Breast epithelium (tissue), 4 donors: ENCODE results near the gene LRRC26. TPM values are rescaled to one million over a fixed set of nuclear protein-coding genes. Genes with fewer than 3 reads are reported as not detected.

Source experiments
- DNase-seq, 2 donors: peaks; one replicate each; pipeline ENCODE4 v3.0.0-alpha.2; 2019; ENCODE audit warnings: low spot score in 2 of 2
- H3K27ac ChIP-seq, 2 donors: fragments of 200-600 bp; sonication (generic) in 1 of 2; one replicate each; pipeline ENCODE4 v1.5.1; 2016 to 2019; ENCODE audit warnings: mild to moderate bottlenecking in 1 of 2
- H3K27me3 ChIP-seq, 2 donors: fragments of 200-600 bp; sonication (generic) in 1 of 2; one replicate each; pipeline versions ENCODE4 v1.5.1 to v1.6.0; 2017 to 2019; ENCODE audit warnings: control low read depth in 1 of 2, mild to moderate bottlenecking in 1 of 2
- H3K36me3 ChIP-seq: fragments of 200-600 bp; one replicate; pipeline ENCODE4 v1.5.1; 2019
- H3K4me1 ChIP-seq, 2 donors: fragments of 200-600 bp; sonication (generic); one replicate each; pipeline ENCODE4 v1.5.1; 2016 to 2019; ENCODE audit warnings: control low read depth in 1 of 2
- H3K4me3 ChIP-seq, 3 donors: fragments of 200-600 bp; sonication (generic); 1 replicate in 2 of 3; 2 replicates in 1 of 3; pipeline ENCODE4 v1.5.1; 2016 to 2019; ENCODE audit warnings: mild to moderate bottlenecking in 3 of 3, moderate library complexity in 2 of 3
- H3K9me3 ChIP-seq, 2 donors: fragments of 200-600 bp; sonication (generic) in 1 of 2; one replicate each; pipeline ENCODE4 v1.5.1; 2016 to 2019; ENCODE audit warnings: control low read depth in 1 of 2
- CTCF ChIP-seq, 3 donors: fragments of 450-650 bp; IDR thresholded peaks; one replicate each; pipeline ENCODE4 v1.5.1; 2016 to 2017; ENCODE audit warnings: antibody characterized with exemption in 3 of 3, mild to moderate bottlenecking in 3 of 3, moderate library complexity in 3 of 3
- POLR2A ChIP-seq: fragments of 450-650 bp; IDR thresholded peaks from one replicate; pipeline ENCODE4 v1.6.1; 2016; ENCODE audit warnings: antibody characterized with exemption, mild to moderate bottlenecking, moderate library complexity
- POLR2AphosphoS5 ChIP-seq, 3 donors: sonication (generic); formaldehyde crosslinking; IDR thresholded peaks; one replicate each; pipeline ENCODE4 v1.6.1; 2017; ENCODE audit warnings: antibody characterized with exemption in 3 of 3
- intact Hi-C: fragments of 100-400 bp; cut with DNase I; formaldehyde crosslinking; loops from one replicate; pipeline ENCODE4 v1.15.1; 2023; ENCODE audit warnings: low total_unique reads
- total RNA-seq, 3 donors: library from RNA; depleted of rRNA; stranded (reverse); fragments of >200 nt; gene quantifications; one replicate each; pipeline ENCODE4 v1.1.0, GENCODE V29; 2016

LRRC26 gene
- total RNA-seq, 3 donors from 2014 or later, result 7.8 to 9.2 TPM; not detected in 1

DNA sequence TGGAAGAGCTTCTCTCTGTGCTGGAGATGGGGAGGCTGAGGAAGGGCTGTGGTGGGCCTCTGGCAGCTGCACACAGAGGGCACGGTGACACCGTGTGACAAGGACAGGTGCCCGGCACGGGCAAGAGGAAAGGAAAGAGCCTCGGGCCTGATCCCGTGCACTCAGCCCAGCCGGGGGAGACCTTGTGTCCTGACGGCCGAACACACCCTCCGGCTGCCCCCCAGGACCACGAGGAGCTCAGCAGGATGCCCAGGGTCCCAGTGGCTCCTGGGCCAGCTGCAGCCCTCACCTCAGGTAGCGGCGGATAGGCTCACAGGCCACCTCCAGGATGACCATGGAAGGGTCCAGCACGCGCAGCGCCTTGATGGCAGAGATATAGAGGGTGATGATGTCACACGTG, 13.0 kb upstream of the LRRC26 start:
- Histone ChIP-seq H3K36me3 (peaks cover 4% of the 10 kb centered on the region), H3K27me3 (no peaks in the 10 kb centered on the region), H3K9me3 (no peaks in the 10 kb centered on the region), H3K4me3 (no peak overlapping the region), H3K27ac (no peak overlapping the region), H3K4me1 (peaks cover 14 to 15% of the 10 kb centered on the region in 2 donors)
- intact Hi-C loops, result no loop called here
- no peak for TF ChIP-seq POLR2A
- no peak for TF ChIP-seq CTCF (IDR thresholded peaks at IDR 0.05)
- no peak for TF ChIP-seq POLR2AphosphoS5 (IDR thresholded peaks at IDR 0.05)
- no peak for DNase-seq

DNA sequence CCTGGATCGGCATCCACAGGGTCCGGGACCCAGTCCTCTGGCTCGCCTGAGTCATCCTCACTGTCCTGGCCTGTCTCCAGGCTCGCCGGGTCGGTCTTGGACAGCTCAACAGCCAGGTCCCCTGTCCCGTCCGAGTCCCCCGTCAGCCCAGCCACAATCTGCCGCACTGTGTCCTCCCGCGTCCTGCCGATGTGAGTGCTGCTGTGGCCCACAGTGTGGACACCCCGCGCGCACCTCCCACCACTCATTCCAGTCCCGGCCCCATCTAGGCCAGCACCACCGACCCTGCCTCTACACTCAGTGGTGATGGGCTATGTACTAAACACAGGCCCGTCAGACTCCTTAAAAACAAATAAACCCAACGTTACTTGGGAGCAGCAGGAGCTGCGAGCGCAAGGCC, 11.8 kb upstream of the LRRC26 start:
- no peaks in the 10 kb centered on the region for H3K27me3 ChIP-seq
- no peaks in the 10 kb centered on the region for H3K9me3 ChIP-seq
- no peak overlapping the region for H3K27ac ChIP-seq
- intact Hi-C loops, result no loop called here
- H3K36me3 ChIP-seq, result peaks cover 4% of the 10 kb centered on the region
- DNase-seq, result no peak
- TF ChIP-seq POLR2AphosphoS5 (IDR thresholded peaks at IDR 0.05) (no peak), CTCF (IDR thresholded peaks at IDR 0.05) (no peak), POLR2A (no peak)
- H3K4me1 ChIP-seq, result peaks cover 4% of the 10 kb centered on the region in 2 donors
- no peak overlapping the region for H3K4me3 ChIP-seq

DNA sequence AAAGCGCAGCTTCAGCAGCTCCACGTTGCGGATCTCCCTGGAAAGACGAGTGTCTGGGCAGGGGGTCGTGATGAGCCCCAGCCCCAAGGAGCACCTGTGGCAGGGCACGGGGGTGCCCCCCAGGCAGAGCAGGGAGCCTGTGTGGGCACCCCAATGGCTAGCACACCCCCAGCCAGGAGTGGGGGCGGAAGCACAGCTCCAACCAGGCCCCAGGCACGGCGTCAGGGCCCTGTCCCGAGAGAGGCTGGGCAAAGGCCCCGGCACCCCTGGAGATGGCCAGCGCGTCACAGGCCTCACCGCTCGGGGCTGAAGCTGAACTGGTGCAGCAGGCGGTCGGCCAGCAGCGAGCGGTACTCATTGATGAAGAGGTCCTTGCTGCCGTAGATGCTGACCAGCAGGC, 10.6 kb upstream of the LRRC26 start:
- DNase-seq, result no peak
- no peak overlapping the region for H3K27ac ChIP-seq
- H3K9me3 ChIP-seq, result no peaks in the 10 kb centered on the region
- no peaks in the 10 kb centered on the region for H3K27me3 ChIP-seq
- no peak overlapping the region for H3K4me3 ChIP-seq
- H3K36me3 ChIP-seq, result peaks cover 4% of the 10 kb centered on the region
- TF ChIP-seq CTCF (IDR thresholded peaks at IDR 0.05) (no peak), POLR2A (no peak), POLR2AphosphoS5 (IDR thresholded peaks at IDR 0.05) (no peak)
- H3K4me1 ChIP-seq, result no peaks in the 10 kb centered on the region
- intact Hi-C loops, result no loop called here

DNA sequence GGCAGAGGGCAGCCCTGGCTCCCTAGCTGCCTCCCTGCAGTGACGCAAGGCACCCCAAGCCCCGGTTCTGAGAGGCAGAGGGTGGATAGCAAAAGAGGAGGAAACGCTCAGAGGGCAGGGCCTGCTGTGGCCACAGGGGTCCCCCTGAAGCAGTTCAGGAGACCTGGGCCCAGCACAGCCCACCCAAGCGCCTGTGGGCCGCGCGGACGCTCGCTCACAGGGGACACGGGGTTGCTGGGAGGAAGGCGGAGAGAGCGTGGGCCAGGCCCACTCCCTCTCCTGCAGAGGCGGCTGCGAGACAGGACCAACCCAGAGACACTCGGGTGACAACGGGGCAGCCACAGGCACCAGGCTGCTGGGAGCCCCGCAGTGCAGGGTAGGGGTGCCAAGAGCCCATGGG, 9.9 kb upstream of the LRRC26 start:
- no peak for DNase-seq
- no peaks in the 10 kb centered on the region for H3K4me1 ChIP-seq
- TF ChIP-seq POLR2AphosphoS5 (IDR thresholded peaks at IDR 0.05) (no peak), CTCF (IDR thresholded peaks at IDR 0.05) (no peak), POLR2A (no peak)
- H3K27me3 ChIP-seq, result no peaks in the 10 kb centered on the region
- no peaks in the 10 kb centered on the region for H3K9me3 ChIP-seq
- no peak overlapping the region for H3K4me3 ChIP-seq
- H3K36me3 ChIP-seq, result peaks cover 4% of the 10 kb centered on the region
- H3K27ac ChIP-seq, result no peak overlapping the region
- intact Hi-C loops, result no loop called here

DNA sequence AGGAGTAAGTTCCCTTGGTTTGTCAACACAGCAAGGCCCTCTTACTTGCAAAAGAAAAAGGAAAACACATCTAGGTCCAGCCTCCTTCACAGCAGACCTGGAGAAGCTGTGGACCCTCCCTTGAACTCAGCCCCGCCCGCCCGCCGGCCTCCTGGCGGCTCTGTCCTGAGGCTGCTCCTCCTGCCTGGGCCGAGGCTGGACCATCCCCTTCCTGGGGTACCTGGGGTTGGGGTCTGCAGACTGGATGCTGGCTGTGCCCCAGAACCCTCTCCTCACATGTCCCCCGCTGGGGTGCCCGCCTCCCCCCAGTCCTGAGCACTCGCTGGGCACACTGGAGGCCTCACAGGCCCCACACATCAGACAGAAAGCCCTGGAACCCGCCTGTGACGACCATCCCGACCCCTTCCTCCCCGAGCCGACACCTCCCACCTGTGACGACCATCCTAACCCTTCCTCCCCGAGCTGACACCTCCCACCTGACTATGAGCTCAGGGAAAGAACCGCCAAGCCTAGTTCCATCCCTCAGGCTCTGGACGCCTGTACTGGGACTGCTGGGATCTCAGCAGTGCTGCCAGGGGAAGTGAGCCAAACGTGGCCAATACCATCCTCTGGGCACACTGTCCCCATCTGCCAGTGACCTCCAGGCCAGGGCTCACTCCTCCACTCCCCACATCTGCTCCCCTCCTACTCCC, 9.2 kb upstream of the LRRC26 start:
- H3K4me3 ChIP-seq, result no peak overlapping the region
- intact Hi-C loops, result no loop called here
- H3K36me3 ChIP-seq, result peaks cover 4% of the 10 kb centered on the region
- no peaks in the 10 kb centered on the region for H3K4me1 ChIP-seq
- H3K27me3 ChIP-seq, result no peaks in the 10 kb centered on the region
- no peaks in the 10 kb centered on the region for H3K9me3 ChIP-seq
- H3K27ac ChIP-seq, result no peak overlapping the region
- no peak for DNase-seq
- TF ChIP-seq POLR2AphosphoS5 (IDR thresholded peaks at IDR 0.05) (no peak), CTCF (IDR thresholded peaks at IDR 0.05) (no peak), POLR2A (no peak)
